ENCODE measurements around the gene MEGF9.

GRCh38 chr9:120640380-120640779 is 73.9 kb downstream of the MEGF9 start:
- no peak for TF ChIP-seq CTCF (IDR thresholded peaks at IDR 0.05)
- no peak for TF ChIP-seq ZFX (IDR thresholded peaks at IDR 0.05; ENCODE audit: borderline replicate concordance)

Data from 22Rv1 (cell line).